ENCODE measurements around the gene SMAD3. TPM values are rescaled to one million over a fixed set of nuclear protein-coding genes. Genes with fewer than 3 reads are reported as not detected.

SMAD3 gene
- total RNA-seq, 1 donor, result 96.3 TPM

DNA sequence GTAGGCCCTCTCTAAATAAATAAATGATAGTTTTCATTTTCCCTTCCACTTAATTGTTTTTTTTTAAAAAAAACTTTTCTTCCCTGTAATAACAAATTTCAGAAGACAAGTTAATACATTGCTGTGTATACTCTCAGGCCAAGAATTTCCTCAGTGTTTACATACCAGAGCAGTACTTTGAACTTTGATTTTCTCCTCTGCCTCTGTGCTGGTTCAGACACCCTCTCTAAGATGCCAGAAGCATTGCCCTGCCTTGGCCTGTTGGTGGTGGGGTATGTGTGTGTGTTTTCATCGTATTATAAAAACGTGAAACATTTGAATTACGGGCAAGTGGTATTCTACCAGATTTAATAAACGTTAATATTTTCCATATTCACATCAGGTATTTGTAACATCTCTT is 70.1 kb downstream of the SMAD3 start:
- TF ChIP-seq, protein P1, sequence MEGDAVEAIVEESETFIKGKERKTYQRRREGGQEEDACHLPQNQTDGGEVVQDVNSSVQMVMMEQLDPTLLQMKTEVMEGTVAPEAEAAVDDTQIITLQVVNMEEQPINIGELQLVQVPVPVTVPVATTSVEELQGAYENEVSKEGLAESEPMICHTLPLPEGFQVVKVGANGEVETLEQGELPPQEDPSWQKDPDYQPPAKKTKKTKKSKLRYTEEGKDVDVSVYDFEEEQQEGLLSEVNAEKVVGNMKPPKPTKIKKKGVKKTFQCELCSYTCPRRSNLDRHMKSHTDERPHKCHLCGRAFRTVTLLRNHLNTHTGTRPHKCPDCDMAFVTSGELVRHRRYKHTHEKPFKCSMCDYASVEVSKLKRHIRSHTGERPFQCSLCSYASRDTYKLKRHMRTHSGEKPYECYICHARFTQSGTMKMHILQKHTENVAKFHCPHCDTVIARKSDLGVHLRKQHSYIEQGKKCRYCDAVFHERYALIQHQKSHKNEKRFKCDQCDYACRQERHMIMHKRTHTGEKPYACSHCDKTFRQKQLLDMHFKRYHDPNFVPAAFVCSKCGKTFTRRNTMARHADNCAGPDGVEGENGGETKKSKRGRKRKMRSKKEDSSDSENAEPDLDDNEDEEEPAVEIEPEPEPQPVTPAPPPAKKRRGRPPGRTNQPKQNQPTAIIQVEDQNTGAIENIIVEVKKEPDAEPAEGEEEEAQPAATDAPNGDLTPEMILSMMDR (IDR thresholded peaks at IDR 0.05; ENCODE audit: insufficient read depth, low read length), result peak; percentile 44
- peak; percentile 86 for DNase-seq (ENCODE audit: low read depth)
- H3K4me3 ChIP-seq (ENCODE audit: low read depth, low read length), result no peak overlapping the region

DNA sequence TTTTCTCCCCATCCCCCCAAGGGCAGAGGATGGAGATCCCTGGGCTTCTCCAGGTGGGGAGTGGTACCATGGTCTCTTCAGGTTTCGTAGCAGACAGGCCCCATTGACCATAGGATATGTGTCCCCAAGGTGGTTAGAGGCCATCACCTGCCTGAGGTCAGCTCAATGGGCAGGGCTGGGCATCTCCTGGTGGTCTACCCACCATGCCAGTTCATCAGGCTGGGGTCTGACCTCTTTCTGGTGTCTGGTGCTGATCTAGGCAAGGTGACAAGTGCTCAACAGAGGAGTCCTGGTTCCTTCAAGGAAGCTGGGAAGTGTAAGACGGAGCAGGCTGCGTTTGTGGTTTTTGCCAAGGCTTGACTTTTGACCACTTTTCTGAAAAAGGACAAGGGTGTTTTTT is 71.4 kb downstream of the SMAD3 start:
- no peak for DNase-seq (ENCODE audit: low read depth)
- H3K4me3 ChIP-seq (ENCODE audit: low read depth, low read length), result no peak overlapping the region
- TF ChIP-seq, protein P1 (IDR thresholded peaks at IDR 0.05; ENCODE audit: insufficient read depth, low read length), result no peak

DNA sequence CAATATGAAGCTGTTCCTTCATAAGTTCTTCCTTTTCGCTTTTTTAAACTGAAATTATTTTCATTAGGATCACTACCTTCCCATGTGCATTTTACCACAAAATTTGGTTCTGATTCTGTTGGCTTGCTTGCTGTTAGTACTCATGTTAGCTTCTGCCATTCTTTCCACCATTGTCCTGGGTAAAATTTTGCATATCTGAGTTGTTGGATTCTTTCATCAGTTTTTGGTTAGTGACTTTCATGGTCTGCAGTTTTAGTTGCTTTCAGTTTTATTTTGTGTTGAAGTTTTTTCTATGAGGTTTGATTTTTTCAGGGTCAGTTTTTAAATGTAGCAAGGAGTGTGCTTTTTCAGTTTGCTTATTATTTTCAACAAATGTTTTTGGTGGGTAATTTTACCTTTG is 71.9 kb downstream of the SMAD3 start:
- TF ChIP-seq, protein P1 (IDR thresholded peaks at IDR 0.05; ENCODE audit: insufficient read depth, low read length), result no peak
- DNase-seq (ENCODE audit: low read depth), result no peak
- H3K4me3 ChIP-seq (ENCODE audit: low read depth, low read length), result peak overlapping the region; percentile 55

DNA sequence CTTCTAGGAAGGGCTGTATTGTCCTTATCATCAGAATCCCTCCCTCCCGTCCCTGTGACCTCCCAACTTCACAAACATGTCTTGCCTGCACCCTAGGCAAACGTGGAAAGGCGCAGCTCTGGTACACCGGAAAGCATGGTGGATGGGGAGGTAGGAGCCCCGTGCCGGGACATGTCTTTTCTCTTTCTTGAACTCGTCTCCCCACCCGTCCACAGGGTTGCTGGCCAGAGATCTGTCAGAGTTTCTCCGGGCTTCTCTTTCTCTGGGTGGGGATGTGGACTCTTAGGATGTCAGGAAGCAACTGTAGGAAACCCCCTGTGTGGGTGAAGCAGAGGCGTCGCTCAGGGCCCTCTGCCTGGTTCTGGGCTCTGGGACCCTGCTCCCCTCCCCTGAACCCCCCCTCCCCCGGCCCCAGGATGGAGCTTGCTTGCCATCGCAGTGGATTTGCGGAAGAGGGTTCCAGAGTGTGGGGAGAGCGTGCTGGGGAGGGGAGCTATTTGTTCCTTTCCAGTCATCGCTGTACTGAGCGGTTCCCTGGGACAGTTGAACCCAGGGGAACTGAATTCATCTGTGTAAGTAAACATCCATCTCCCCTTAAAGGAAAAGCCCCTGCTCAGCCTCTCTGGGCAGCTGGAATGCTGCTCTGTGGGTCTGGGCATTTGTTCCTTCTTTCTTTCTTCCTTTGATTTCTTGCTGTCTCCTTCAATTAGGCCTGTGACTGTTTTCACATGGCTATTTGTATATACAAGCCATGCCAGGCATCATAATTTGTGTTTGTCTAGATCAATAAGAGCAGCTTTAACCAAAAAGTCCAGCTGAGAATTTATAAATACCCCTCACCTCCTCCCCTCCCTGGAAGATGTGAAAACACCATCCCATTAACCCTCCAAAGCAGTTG is 72.8 kb downstream of the SMAD3 start:
- TF ChIP-seq, protein P1 (IDR thresholded peaks at IDR 0.05; ENCODE audit: insufficient read depth, low read length), result no peak
- H3K4me3 ChIP-seq (ENCODE audit: low read depth, low read length), result peak overlapping the region; percentile 55
- DNase-seq (ENCODE audit: low read depth), result peak; percentile 48

DNA sequence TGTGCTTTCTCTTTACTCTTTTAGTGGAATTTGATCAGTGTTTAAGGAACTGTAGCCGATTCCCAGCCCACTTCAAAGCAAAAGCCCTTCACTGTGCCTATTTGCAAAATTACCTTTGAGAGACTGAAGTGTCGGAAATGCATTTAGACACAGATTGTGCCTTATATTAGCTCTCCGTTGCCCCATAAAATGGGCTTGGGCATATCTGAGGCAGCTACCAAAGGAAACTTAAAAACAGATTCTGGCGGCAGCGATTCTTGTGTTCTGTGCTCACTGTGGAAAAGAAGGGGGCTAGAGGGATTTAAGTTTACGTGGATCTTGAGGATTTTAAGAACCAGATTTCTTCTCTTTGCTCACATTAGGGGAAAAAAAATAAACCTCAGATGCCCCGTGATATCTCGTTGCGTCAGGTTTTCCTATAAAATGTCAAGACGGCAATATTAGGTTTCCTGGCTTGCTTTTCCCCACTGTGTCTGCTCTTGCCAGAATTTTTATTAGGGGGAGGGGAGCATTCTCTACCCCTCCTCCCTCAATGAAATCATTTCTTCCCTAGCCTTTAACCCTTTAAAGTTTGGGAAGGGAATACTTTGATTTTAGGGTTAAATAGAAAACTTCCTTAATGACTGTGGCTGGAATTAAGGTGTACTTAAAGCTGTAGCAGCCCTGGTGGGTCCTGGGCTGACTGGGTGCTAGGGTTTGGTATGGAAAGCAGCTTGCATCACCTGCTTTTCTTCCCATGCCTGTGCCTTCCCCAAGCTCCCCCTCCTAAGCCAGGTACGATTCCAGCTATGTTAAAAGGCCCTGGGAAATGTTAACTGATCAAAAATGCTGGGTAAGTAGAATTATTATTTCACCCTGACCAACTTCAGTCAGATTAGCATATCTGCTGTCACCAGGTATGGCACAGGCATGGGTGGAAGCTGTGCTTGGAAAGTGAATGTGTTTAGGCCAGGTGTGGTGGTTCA is 73.8 kb downstream of the SMAD3 start:
- H3K4me3 ChIP-seq (ENCODE audit: low read depth, low read length), result peak overlapping the region; percentile 55
- peak; percentile 74 for DNase-seq (ENCODE audit: low read depth)
- TF ChIP-seq, protein P1 (IDR thresholded peaks at IDR 0.05; ENCODE audit: insufficient read depth, low read length), result no peak

DNA sequence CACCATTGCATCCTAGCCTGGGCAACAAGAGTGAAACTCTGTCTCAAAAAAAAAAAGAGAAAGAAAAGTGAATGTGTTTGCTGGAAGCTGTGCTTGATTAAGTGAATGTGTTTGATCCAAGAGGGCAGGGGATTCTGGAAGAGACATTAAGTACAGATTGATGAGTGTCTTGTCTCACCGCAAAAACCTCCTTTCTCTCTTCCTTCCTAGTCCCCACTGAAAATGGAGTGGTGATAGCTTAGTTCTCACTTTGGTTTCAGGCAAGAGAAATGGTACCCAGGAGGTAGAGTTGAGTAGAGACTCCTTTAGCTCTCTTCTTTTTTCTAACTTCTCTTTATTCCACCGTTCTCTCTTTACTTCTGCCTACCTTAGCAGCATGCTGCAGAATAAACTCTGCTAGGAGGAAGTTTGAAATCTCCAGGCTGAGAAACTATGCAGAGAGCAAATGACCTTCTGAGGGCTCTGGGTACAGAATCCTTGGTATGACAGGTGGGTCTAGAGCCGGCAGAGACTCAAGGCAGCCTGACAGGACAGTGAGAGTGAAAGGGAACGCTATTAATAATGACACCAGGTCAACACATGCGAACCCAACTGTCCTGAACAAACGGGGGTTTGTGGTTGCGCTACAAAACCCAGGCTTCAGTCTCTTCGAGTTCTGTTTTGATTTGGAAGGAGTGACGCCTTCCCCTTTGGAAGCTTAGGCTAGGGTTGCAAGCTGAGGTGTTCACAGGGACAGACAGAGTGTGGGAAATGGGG is 74.9 kb downstream of the SMAD3 start:
- TF ChIP-seq, protein P1 (IDR thresholded peaks at IDR 0.05; ENCODE audit: insufficient read depth, low read length), result no peak
- DNase-seq (ENCODE audit: low read depth), result no peak
- no peak overlapping the region for H3K4me3 ChIP-seq (ENCODE audit: low read depth, low read length)
